CMK (cell line): ENCODE measurements around the gene ZDHHC1.
"Not testable (repeated sequence)": the region's sequence is repeated elsewhere in the genome, so short reads cannot be mapped to it uniquely, and the experiment has no call there.

Experiments used
- DNase-seq: peaks from one replicate; pipeline ENCODE4 v3.0.0-alpha.2; 2010; ENCODE audit warnings: low read depth

ZDHHC1 gene

DNA sequence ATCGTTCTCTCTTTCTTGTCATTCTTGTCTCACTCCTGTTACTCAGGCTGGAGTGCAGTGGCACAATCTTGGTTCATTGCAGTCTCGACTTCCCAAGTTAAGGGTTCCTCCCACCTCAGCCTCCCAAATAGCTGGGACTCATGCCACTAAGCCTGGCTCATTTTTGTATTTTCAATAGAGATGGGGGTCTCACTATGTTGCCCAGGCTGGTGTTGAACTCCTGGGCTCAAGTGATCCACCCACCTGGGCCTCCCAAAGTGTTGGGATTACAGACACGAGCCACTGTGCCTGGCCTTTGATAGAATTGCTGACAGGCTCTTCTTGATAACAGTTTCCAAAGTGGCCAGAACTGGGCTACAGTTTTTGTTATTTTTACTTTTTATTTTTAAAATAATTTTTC is 55.2 kb downstream of the ZDHHC1 start:
- DNase-seq, result no peak

DNA sequence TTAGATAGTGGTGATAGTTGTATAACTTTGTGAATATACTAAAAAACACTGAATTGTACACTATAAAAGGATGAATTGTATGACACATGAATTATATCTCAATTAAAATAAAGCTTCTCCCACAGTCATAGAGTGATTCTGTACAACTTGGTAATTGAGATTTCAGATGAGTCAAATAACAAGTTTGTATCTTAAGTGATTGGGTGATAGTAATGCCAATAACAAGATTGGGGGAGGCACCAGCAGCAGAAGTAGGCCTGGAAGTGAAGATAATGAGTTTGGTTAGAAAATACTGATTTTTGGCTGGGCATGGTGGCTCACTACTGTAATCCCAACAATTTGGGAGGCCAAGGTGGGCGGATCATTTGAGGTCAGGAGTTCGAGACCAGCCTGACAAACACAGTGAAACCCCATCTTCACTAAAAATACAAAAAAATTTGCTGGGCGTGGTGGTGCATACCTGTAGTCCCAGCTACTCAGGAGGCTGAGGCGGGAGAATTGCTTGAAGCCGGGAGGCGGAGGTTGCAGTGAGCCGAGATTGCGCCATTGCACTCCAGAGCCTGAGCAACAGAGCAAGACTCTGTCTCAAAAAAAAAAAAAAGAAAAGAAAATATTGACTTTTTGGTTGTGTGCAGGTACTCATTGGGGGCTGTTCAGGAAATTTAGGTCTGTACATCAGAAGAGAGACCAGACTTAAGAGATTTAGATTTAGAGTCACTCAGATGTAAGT is 56.6 kb downstream of the ZDHHC1 start:
- not testable (repeated sequence) for DNase-seq

DNA sequence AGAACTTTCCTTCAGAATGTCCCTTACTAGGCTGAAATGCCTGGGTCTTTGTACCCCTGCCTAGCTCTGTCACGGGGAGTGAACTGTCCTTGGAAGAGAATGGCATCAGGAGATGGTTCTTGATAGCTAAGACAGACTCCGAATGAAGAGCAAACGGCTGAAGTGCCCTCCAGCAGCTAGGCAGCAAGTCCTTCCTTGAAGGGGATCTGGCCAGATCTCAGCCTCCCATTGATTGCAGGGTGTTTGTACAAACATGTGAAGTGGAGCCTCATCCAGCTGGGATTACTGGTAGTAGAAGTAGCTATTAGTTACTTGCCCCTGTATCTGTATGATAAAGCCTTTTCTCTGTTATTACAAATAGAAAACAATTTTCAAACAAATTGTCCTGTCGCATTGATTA is 58.7 kb downstream of the ZDHHC1 start:
- no peak for DNase-seq

DNA sequence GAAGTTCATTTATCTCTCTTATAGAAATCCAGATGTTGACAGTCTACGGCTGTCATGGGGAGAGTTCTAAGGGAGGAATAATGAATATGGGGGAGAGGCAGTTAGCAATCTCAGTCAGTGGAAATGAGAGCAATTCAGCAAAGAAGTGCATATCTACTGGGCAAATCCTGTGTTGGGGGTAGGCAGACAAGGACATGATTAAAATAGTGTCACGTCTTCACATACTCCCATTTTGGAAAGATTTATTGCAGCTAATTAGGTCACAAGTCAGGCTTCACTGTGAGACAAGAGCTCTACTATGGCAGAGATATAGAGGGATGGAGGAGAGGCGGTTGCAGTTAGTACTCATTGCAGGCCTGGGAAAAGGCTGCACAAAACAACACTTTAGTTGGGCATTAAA is 59.9 kb downstream of the ZDHHC1 start:
- DNase-seq, result no peak

DNA sequence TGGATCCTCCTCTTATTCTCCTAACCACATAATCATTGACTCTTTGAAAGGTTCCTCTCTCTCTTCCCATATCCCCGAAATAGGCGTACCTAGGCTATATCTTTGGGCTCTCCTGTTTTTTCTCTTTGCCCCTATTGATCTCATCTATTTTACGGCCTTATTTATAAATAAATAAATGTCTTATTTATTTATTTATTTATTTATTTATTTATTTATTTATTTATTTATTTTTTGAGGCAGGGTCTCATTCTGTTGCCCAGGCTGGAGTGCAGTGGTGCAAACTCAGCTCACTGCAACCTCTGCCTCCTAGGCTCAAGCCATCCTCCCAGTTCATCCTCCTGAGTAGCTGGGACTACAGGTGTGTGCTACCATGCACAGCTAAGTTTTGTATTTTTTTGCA is 63.8 kb downstream of the ZDHHC1 start:
- DNase-seq, result not testable (repeated sequence)

DNA sequence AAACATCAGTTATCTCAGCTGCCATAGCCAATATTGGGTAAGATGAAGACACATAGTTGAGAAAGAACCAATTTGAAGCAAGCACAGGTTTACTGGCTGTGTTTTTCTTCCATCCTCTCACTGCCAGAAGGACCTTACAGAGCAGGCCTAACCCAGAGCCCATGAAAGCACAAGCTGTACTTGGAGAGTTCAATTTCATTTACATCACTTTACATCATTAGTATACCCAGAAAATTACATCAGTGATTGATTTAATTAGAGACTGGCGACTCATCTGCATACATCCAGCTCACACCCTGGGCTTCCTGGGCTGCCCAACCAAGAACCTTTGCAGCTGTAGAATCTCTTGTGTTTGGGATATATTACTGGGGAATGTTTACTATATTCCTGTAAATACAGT is 66.0 kb downstream of the ZDHHC1 start:
- DNase-seq, result no peak

DNA sequence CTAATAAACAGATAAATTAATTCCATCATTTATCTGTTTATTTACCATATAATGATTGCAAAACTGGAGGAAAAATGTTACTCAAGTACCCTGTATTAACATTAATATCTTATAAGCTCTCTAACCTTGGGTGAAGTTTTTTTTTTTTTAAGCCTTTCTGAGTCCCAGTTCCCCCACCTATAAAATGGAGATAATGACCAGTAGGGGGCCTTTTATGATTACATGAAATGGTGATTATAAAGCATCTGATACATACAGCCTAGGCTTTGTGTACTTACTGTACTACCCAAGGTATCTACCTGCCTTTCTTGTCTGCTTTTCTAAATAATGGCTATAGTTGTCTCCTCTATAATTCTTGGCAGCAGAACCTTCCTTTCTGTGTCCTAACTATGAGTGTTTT is 67.1 kb downstream of the ZDHHC1 start:
- no peak for DNase-seq

DNA sequence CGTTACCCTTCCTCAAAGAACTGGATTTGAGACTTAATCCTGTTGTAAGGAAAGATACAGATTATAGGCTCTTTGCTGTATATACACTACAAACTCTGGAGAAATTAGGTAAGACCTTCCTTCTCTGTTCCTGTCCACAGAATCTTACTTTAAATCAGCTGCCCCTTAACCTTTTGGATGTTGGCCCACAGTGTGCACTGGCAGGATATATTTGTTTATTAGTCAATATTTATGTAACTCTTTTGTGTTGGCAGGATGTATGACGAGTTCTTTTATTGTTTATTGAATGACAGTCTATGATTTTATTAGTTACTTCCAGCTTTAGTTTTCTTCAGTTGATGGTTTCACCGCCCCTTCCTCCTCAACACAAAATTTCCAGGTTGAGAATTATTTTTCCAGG is 69.9 kb downstream of the ZDHHC1 start:
- no peak for DNase-seq

DNA sequence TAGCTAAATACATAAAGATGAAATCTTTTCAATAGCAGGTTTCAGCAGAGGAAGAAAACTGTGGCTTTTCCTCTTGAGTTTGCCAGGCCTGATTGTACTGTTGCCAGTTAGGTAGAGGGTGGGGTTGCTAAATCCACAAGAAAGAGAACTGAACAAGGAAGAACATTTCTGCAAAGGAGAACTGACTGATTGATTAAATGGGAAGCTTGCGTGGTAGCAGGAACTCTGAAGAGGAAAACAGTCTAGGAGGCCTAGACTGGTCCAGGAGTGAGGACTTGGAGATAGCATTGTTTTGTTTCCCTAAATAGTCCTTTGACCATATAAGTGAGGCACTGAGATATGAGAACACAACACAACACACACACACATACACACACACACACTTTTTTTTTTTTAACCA is 70.9 kb downstream of the ZDHHC1 start:
- no peak for DNase-seq
